GM21619 (cell line): ENCODE data around the gene HSD11B2.

Experiments used
- ATAC-seq: cut with Tn5 transposase; IDR thresholded peaks from one replicate; pipeline ENCODE4 v1.9.1; 2021; ENCODE audit not compliant: unreplicated experiment

The HSD11B2 gene

GRCh38 chr16:67448580-67448979 is 17.7 kb downstream of the HSD11B2 start:
- no peak for ATAC-seq

GRCh38 chr16:67449336-67449735 is 18.4 kb downstream of the HSD11B2 start:
- ATAC-seq: no peak

- ATAC-seq: no peak
Measured at GRCh38 chr16:67449739-67450138, 18.8 kb downstream of the HSD11B2 start.

- no peak for ATAC-seq
Measured at GRCh38 chr16:67451061-67451703, 20.3 kb downstream of the HSD11B2 start.

- ATAC-seq: no peak
Measured at GRCh38 chr16:67451704-67452435, 20.9 kb downstream of the HSD11B2 start.

DNA sequence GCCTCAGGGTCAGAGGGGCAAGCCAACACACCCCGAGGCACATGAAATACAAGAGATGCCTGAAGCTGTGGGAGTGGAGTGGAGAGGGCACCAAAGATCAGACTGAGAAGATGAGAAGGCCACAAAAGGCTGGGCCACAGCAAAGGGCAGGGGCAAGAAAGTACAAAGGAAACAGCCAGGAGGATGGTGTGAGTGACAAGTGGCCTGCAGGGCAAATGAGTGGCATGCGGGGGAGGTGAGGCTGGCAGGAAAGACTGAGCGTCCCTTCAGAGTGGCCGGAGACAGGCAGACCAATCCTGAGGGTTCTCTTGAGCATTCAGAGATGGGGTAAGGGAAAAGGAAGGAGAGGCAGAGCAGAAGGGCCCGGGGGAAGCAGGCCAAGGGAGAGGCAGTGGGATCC is 23.2 kb downstream of the HSD11B2 start:
- no peak for ATAC-seq

GRCh38 chr16:67454852-67455251 is 23.9 kb downstream of the HSD11B2 start:
- ATAC-seq: no peak

DNA sequence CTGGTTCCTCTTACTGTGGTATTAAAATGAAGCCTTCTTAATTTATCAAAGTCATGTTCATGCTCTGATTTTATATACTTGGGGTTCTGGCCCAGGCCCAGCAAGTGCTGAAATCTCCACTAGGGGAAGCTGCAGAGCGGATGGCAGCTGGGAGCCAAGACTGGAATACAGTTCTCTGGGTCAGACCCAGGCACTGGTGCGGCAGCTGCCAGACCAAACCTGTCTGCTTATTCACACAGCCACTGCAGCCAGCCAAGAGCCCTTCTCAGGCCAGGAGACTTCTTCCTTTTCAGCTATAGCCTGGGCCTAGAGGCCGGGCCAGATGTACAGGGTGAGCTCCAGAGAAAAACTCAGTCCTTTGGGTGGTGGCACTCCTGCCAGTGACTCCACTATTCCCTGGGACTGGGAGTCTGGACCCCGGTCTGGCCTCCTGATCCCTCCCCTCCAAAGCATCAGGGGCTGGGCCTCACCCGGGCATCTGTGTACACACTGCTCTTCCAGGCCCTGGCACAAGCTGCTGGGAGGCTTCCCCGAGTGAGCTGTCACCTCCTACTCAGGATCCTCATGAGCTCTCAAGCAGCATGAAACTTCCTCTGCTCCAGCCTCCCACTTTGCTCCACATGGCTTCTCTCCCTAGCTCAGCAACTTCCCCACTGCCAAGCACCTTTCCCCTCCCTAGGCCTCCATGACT is 25.6 kb downstream of the HSD11B2 start:
- ATAC-seq: no peak

DNA sequence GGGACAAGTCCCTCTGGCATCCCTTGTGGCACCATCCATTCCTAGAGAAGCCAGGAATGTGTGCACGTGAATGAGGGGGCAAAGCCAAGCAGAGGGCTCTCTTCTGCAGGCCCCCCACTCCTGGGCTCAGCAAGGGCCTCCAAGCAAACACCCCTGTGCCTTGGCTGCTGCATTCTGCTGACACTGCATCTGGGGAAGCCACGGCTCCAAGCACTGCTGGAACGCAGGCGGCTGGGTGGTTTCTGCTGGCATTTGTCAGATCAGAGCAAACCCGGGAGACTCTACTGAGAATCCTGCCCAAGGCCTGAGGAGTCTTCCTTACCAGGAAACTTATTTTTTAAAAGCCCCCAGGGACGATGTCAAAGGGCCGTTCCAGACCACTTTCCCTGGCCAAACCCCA is 26.7 kb downstream of the HSD11B2 start:
- no peak for ATAC-seq

DNA sequence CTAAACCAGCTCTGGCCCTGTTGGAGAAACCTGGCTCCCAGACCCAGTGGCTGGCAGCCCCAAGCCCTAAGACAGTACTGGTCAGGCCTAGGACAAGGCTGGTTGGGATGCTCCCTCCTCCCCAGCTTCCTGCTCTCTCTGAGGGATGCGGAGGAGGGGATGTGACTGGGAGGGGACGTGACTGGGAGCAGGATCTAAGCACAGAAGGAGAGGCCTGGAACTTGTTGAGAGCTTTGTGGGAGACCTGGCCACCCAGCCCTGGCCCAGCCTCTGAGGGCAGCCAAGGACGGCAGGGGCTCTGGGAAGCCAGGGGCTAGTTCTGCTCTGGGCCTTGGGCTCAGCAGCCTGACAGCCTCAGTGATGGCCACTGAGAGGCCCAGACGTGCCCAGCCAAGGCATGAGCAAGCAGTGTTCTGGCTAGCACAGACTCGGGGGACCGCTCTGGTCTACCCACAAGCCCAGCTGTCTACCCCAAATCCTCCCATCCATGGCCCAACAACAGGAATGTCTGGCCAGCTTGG is 27.3 kb downstream of the HSD11B2 start:
- no peak for ATAC-seq

DNA sequence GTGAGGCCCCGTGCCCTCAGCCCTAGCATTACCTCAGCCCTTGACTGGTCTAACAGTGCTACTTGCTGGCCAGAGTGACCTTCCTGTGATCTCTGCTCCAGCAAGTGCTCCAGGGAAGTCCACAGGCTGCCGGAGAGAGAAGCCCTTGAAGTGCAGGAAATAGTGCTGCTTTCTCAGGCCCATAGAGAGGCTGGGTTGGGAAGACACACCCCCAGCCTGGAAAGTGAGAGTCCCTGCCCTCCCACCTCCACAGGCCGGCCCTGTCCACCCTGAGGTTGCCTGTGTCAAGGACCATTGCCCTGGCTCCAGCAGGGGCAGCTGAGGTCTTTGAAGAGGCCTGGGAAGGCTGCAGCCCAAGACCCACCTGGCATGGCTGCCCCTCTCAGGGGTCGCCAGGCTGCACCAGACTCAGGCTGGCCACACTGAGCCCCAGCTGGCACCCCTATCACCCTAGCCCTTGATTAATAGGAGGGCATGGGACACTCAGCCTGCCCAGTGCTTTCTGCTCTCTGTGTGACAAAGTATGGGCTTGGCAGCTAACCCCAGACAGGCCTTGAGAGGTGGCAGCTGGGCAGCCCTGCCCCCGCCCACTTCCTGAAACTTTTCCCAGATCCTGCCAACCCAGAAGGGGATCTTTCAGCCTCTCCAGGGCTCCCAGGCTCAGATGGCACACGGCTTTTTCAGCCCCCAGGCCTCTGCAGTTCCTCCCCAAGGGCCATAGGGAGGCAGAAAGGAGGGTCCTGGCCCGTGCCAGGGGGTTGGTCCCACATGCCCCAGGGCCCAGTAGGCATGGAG is 28.3 kb downstream of the HSD11B2 start:
- no peak for ATAC-seq

DNA sequence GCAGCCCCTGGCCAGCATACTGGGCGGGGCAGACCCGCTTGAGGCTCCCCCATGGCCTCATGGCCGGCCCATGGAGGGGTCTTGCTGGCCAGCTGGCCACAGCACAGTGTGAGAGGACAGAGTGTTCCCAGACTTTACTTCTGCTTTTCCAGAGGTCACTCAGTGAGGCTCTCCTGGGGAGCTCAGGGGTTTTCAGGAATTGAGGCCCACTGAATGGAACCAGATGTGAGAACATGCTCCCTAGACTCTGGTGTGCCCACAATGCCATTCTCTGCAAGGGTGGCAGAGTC is 28.9 kb downstream of the HSD11B2 start:
- no peak for ATAC-seq

GRCh38 chr16:67460168-67460567 is 29.2 kb downstream of the HSD11B2 start:
- no peak for ATAC-seq

GRCh38 chr16:67460961-67461360 is 30.0 kb downstream of the HSD11B2 start:
- ATAC-seq: no peak

DNA sequence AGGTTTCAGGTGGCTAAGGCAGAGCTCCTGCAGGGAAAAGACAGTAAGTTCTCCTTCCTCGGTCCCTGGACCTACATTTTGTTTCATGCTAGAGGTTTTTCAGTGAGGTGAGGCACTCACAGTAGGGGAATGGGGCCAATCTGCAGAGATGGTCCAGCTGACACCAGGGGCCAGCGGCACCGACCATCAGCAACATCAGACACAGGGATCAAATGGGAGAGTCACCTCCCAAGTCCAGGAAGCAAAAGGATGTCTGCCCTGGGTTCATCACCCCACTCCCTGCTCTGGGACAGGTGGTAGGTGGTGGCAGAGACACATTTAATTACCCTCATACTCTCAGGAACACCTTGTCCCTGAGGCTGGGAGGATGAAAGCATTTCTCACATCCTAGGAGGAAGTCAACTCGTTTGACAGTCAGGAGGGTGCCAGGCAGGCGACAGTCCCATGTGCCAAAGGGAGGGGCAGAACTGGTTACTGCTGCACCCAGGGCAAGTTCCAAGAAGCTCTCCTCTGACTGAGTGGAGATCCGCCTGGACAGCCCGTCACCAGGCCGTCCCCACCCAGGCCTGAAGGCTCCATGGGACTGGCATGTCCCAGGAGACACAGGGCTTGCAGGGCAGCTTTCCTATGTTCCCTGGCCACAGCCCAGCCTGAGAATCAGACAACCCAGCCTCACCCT is 30.8 kb downstream of the HSD11B2 start:
- ATAC-seq: no peak

DNA sequence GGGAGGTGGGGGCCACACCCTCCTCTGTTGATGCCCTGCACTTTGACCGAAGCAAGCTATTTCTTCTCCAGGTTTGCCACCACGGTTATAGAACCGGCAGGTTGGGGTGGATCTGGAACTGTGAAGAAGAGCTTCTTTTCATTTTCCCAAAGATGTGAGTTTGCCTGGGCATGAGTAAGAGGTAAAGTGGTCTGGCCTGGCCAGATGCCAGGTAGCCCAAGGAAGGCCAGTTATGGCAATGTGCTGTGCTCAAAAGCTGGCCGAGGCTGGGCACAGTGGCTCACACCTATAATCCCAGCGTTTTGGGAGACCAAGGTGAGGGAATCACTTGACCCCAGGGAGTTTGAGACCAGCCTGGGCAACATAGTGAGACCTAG is 31.3 kb downstream of the HSD11B2 start:
- no peak for ATAC-seq

DNA sequence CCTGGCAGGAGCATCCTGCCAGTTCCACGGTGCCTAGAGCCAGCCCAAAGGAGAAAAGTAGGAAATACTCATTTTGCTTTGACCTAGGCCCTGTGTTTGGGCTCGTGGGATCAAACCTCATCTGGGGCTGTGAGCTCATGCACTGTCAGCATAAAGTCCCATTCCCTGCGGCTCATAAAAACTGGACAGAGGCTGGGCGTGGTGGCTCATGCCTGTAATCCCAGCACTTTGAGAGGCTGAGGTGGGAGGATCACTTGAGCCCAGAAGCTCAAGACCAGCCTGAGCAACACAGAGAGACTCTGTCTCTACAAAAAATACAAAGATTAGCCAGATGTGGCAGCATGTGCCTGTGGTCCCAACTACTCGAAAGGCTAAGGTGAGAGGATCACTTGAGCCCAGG is 32.1 kb downstream of the HSD11B2 start:
- ATAC-seq: no peak

DNA sequence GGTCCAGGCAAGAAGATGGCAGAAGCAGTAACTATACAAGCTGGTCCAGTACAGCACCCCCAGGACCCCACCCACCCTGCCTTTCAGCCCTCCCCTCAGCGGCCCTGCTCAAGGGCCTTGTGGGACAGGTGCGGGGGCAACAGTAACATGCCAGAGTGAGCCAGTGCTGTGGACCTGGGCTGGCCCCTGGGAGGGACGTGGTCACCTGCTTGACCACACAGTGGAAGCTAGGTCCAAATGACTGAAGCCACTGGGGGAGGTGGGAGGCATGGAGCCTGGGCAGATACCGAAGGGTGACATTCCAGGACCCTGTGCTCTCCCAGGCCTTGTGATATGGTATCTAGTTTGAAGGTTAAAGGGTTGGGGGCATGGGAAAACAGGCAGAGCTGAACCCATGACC is 32.8 kb downstream of the HSD11B2 start:
- no peak for ATAC-seq

- no peak for ATAC-seq
Measured at GRCh38 chr16:67464565-67464964, 33.6 kb downstream of the HSD11B2 start.

GRCh38 chr16:67466581-67466980 is 35.7 kb downstream of the HSD11B2 start:
- no peak for ATAC-seq

DNA sequence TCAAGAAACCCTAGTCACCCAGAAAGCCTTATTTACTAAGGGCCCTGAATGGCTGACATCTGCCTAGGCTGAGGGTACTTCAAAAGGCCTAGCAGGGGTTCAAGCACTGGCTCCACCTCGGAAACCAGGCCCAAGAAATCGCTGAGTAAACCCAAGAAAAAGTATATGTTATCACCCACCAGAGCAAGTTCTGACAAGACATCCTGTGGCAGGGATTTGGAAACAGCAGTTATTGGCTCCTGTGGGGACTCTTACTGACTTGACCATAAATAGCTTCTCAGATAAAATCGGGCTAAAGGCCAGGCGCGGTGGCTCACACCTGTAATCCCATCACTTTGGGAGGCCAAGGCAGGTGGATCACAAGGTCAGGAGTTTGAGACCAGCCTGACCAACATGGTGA is 37.8 kb downstream of the HSD11B2 start:
- ATAC-seq: no peak
